Measurements from ENCODE around the gene CLDN25. TPM values are rescaled to one million over a fixed set of nuclear protein-coding genes. Genes with fewer than 3 reads are reported as not detected.

CLDN25 gene
- total and polyA plus RNA-seq, 2 of the 13 experiments (the other 11 are each of a cell fraction or from before 2014, with no cell fraction given) = not detected

DNA sequence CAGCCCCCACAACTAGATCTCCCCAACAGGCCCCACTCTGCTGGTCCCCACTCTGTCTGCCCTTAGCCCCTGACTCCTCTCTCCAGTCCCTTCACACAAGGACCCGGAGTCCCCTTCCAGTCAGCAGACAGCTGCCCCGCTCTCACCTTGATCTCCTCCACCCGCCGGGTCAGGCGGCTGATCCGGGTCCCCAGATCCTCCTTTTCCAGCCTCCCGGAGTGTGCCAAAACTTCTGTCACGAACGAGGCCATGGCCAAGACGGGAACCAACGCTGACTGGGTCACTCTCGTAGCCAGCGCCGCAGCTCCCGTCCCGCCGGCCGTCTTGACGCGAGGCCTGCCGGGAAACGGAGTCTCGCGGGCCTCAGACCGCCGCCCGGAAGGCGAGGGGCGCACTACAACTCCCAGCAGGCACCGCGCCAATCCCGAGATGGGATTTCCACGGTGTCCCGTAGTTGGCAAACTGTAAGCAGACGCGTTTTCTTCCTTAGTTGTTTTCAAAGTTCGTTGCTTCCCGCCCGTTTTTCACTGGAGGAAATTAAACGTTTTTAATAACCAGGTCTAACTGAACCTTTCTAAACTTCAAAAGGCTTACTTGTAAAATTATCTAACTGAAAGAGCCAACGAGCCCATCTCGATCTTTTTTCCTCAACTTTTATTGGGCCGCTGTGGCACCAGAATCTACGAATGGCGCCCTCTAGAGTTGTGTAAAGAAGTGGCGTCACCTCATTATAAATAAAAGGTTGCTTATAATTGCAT, 6.0 kb upstream of the CLDN25 start, which contains the start of gene ZW10 (continued):
- TF ChIP-seq, protein P1, sequence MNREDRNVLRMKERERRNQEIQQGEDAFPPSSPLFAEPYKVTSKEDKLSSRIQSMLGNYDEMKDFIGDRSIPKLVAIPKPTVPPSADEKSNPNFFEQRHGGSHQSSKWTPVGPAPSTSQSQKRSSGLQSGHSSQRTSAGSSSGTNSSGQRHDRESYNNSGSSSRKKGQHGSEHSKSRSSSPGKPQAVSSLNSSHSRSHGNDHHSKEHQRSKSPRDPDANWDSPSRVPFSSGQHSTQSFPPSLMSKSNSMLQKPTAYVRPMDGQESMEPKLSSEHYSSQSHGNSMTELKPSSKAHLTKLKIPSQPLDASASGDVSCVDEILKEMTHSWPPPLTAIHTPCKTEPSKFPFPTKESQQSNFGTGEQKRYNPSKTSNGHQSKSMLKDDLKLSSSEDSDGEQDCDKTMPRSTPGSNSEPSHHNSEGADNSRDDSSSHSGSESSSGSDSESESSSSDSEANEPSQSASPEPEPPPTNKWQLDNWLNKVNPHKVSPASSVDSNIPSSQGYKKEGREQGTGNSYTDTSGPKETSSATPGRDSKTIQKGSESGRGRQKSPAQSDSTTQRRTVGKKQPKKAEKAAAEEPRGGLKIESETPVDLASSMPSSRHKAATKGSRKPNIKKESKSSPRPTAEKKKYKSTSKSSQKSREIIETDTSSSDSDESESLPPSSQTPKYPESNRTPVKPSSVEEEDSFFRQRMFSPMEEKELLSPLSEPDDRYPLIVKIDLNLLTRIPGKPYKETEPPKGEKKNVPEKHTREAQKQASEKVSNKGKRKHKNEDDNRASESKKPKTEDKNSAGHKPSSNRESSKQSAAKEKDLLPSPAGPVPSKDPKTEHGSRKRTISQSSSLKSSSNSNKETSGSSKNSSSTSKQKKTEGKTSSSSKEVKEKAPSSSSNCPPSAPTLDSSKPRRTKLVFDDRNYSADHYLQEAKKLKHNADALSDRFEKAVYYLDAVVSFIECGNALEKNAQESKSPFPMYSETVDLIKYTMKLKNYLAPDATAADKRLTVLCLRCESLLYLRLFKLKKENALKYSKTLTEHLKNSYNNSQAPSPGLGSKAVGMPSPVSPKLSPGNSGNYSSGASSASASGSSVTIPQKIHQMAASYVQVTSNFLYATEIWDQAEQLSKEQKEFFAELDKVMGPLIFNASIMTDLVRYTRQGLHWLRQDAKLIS (CRISPR knock-in tag; IDR thresholded peaks at IDR 0.05) = no peak
- TF ChIP-seq CENPT (CRISPR knock-in tag; IDR thresholded peaks at IDR 0.05; ENCODE audit: low read depth) (no peak), TBX2 (CRISPR knock-in tag; IDR thresholded peaks at IDR 0.05; ENCODE audit: borderline replicate concordance) (peak; percentile 66), HES4 (CRISPR knock-in tag; IDR thresholded peaks at IDR 0.05; ENCODE audit: borderline replicate concordance) (peak; percentile 76; the same call in 1 of the 2 replicates), NFYC (CRISPR knock-in tag; IDR thresholded peaks at IDR 0.05) (peak; percentile 41; the same call in 1 of the 2 replicates), ZNF660 (CRISPR knock-in tag; IDR thresholded peaks at IDR 0.05; ENCODE audit: borderline replicate concordance, low read depth) (no peak), GATAD2A (CRISPR knock-in tag; IDR thresholded peaks at IDR 0.05) (peak; percentile 28; the same call in 1 of the 2 replicates), ZNF619 (CRISPR knock-in tag; IDR thresholded peaks at IDR 0.05) (no peak; the same call in 1 of the 2 replicates), SAFB2 (CRISPR knock-in tag; IDR thresholded peaks at IDR 0.05; ENCODE audit: borderline replicate concordance, low read depth) (no peak), NFYB (CRISPR knock-in tag; IDR thresholded peaks at IDR 0.05) (peak; percentile 25; the same call in 1 of the 2 replicates), ZNF430 (CRISPR knock-in tag; IDR thresholded peaks at IDR 0.05) (no peak)
- TF ChIP-seq, protein P2, sequence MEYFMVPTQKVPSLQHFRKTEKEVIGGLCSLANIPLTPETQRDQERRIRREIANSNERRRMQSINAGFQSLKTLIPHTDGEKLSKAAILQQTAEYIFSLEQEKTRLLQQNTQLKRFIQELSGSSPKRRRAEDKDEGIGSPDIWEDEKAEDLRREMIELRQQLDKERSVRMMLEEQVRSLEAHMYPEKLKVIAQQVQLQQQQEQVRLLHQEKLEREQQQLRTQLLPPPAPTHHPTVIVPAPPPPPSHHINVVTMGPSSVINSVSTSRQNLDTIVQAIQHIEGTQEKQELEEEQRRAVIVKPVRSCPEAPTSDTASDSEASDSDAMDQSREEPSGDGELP (IDR thresholded peaks at IDR 0.05; ENCODE audit: borderline replicate concordance, low read depth) = peak; percentile 52; the same call in 1 of the 2 replicates
- TF ChIP-seq, protein P3, sequence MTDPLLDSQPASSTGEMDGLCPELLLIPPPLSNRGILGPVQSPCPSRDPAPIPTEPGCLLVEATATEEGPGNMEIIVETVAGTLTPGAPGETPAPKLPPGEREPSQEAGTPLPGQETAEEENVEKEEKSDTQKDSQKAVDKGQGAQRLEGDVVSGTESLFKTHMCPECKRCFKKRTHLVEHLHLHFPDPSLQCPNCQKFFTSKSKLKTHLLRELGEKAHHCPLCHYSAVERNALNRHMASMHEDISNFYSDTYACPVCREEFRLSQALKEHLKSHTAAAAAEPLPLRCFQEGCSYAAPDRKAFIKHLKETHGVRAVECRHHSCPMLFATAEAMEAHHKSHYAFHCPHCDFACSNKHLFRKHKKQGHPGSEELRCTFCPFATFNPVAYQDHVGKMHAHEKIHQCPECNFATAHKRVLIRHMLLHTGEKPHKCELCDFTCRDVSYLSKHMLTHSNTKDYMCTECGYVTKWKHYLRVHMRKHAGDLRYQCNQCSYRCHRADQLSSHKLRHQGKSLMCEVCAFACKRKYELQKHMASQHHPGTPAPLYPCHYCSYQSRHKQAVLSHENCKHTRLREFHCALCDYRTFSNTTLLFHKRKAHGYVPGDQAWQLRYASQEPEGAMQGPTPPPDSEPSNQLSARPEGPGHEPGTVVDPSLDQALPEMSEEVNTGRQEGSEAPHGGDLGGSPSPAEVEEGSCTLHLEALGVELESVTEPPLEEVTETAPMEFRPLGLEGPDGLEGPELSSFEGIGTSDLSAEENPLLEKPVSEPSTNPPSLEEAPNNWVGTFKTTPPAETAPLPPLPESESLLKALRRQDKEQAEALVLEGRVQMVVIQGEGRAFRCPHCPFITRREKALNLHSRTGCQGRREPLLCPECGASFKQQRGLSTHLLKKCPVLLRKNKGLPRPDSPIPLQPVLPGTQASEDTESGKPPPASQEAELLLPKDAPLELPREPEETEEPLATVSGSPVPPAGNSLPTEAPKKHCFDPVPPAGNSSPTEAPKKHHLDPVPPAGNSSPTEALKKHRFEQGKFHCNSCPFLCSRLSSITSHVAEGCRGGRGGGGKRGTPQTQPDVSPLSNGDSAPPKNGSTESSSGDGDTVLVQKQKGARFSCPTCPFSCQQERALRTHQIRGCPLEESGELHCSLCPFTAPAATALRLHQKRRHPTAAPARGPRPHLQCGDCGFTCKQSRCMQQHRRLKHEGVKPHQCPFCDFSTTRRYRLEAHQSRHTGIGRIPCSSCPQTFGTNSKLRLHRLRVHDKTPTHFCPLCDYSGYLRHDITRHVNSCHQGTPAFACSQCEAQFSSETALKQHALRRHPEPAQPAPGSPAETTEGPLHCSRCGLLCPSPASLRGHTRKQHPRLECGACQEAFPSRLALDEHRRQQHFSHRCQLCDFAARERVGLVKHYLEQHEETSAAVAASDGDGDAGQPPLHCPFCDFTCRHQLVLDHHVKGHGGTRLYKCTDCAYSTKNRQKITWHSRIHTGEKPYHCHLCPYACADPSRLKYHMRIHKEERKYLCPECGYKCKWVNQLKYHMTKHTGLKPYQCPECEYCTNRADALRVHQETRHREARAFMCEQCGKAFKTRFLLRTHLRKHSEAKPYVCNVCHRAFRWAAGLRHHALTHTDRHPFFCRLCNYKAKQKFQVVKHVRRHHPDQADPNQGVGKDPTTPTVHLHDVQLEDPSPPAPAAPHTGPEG (CRISPR knock-in tag; IDR thresholded peaks at IDR 0.05) = no peak
- TF ChIP-seq, protein P4, sequence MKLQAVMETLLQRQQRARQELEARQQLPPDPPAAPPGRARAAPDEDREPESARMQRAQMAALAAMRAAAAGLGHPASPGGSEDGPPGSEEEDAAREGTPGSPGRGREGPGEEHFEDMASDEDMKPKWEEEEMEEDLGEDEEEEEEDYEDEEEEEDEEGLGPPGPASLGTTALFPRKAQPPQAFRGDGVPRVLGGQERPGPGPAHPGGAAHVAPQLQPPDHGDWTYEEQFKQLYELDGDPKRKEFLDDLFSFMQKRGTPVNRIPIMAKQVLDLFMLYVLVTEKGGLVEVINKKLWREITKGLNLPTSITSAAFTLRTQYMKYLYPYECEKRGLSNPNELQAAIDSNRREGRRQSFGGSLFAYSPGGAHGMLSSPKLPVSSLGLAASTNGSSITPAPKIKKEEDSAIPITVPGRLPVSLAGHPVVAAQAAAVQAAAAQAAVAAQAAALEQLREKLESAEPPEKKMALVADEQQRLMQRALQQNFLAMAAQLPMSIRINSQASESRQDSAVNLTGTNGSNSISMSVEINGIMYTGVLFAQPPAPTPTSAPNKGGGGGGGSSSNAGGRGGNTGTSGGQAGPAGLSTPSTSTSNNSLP (IDR thresholded peaks at IDR 0.05; ENCODE audit: low read depth, low read length) = peak; percentile 80
- TF ChIP-seq, protein P5, sequence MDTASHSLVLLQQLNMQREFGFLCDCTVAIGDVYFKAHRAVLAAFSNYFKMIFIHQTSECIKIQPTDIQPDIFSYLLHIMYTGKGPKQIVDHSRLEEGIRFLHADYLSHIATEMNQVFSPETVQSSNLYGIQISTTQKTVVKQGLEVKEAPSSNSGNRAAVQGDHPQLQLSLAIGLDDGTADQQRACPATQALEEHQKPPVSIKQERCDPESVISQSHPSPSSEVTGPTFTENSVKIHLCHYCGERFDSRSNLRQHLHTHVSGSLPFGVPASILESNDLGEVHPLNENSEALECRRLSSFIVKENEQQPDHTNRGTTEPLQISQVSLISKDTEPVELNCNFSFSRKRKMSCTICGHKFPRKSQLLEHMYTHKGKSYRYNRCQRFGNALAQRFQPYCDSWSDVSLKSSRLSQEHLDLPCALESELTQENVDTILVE (CRISPR knock-in tag; IDR thresholded peaks at IDR 0.05) = no peak
